ENCODE measurements around the gene P2RX3.
"Not testable (repeated sequence)": the region's sequence is repeated elsewhere in the genome, so short reads cannot be mapped to it uniquely, and the experiment has no call there.

P2RX3 gene

GRCh38 chr11:57377107-57377506 is 39.0 kb downstream of the P2RX3 start:
- DNase-seq: no peak

- DNase-seq: no peak
Measured at GRCh38 chr11:57378186-57378585, 40.0 kb downstream of the P2RX3 start.

- DNase-seq: no peak
Measured at GRCh38 chr11:57379732-57380131, 41.6 kb downstream of the P2RX3 start.

- no peak for DNase-seq
Measured at GRCh38 chr11:57380975-57381374, 42.8 kb downstream of the P2RX3 start, which contains the start of gene PRG3. Gene PRG3 (minus strand): TSS chr11:57381150. CDS start chr11:57380708, 442 bp downstream.

- DNase-seq: no peak
Measured at GRCh38 chr11:57386178-57386940, 48.2 kb downstream of the P2RX3 start.

- no peak for DNase-seq
Measured at GRCh38 chr11:57387289-57388030, 49.3 kb downstream of the P2RX3 start.

- no peak for DNase-seq
Measured at GRCh38 chr11:57390535-57390934, 52.4 kb downstream of the P2RX3 start, which contains the start of gene PRG2. Gene PRG2 (minus strand): TSS chr11:57390650. CDS start chr11:57389944, 706 bp downstream.

- no peak for DNase-seq
Measured at GRCh38 chr11:57391111-57391510, 53.0 kb downstream of the P2RX3 start.

- no peak for DNase-seq
Measured at GRCh38 chr11:57391539-57391938, 53.4 kb downstream of the P2RX3 start.

GRCh38 chr11:57392066-57392762 is 54.1 kb downstream of the P2RX3 start:
- no peak for DNase-seq

GRCh38 chr11:57392763-57393105 is 54.6 kb downstream of the P2RX3 start:
- DNase-seq: no peak

- DNase-seq: no peak
Measured at GRCh38 chr11:57394203-57394965, 56.2 kb downstream of the P2RX3 start.

- DNase-seq: no peak
Measured at GRCh38 chr11:57395905-57396623, 57.9 kb downstream of the P2RX3 start.

GRCh38 chr11:57396744-57397143 is 58.6 kb downstream of the P2RX3 start:
- no peak for DNase-seq

- no peak for DNase-seq
Measured at GRCh38 chr11:57397394-57397990, 59.3 kb downstream of the P2RX3 start.

- DNase-seq: no peak
Measured at GRCh38 chr11:57399221-57399620, 61.1 kb downstream of the P2RX3 start.

- no peak for DNase-seq
Measured at GRCh38 chr11:57399972-57400578, 61.9 kb downstream of the P2RX3 start.

- no peak for DNase-seq
Measured at GRCh38 chr11:57402188-57403002, 64.2 kb downstream of the P2RX3 start.

GRCh38 chr11:57403003-57403801 is 65.0 kb downstream of the P2RX3 start:
- DNase-seq: not testable (repeated sequence)

GRCh38 chr11:57403802-57404147 is 65.6 kb downstream of the P2RX3 start:
- no peak for DNase-seq
